Measurements from ENCODE around the gene NOL6. TPM values are rescaled to one million over a fixed set of nuclear protein-coding genes. Genes with fewer than 3 reads are reported as not detected.
"Not testable (repeated sequence)": the region's sequence is repeated elsewhere in the genome, so short reads cannot be mapped to it uniquely, and the experiment has no call there.

NOL6 gene
- total RNA-seq, 1 experiment from 2014 or later, result 36.4 TPM

DNA sequence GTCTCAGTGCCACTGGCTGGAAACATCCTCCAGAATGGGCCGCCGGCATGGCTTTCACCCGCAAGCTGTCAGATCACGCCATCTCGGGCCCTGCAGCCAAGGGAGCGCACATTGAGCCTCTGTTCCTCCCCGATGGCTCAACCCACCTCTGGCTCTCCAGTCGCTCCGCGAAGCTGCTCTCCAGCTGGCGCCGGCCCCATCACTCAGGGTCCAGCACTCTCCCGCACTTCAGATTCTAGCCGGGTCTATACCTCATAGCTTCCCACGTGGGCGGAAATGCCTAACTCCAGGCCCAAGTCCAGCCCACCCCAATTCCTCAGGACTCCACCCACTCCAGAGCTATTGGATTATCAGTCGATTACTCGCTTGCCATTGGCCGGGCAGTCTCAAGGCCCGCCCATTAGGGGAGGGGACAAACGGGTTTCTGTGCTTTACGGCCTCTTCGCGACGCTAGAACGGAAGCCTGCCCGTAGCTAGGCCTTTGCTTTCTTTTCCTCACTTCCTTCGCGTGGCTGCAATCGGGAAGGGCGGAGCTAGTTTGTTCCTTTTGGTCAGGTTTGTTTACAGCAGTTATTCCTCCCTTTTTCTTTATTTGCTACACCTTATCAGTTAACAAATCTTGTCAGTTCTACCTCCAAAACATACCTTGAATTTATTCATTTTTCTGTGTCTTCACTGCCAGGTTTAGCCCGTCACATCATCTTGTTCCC is at the start of gene NOL6 (continued):
- TF ChIP-seq, protein P1, sequence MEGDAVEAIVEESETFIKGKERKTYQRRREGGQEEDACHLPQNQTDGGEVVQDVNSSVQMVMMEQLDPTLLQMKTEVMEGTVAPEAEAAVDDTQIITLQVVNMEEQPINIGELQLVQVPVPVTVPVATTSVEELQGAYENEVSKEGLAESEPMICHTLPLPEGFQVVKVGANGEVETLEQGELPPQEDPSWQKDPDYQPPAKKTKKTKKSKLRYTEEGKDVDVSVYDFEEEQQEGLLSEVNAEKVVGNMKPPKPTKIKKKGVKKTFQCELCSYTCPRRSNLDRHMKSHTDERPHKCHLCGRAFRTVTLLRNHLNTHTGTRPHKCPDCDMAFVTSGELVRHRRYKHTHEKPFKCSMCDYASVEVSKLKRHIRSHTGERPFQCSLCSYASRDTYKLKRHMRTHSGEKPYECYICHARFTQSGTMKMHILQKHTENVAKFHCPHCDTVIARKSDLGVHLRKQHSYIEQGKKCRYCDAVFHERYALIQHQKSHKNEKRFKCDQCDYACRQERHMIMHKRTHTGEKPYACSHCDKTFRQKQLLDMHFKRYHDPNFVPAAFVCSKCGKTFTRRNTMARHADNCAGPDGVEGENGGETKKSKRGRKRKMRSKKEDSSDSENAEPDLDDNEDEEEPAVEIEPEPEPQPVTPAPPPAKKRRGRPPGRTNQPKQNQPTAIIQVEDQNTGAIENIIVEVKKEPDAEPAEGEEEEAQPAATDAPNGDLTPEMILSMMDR (IDR thresholded peaks at IDR 0.05 in 2 of 3, conservative IDR thresholded peaks at IDR 0.05 in 1 of 3; ENCODE audit: borderline replicate concordance in 1 of 3, insufficient read depth in 1 of 3, low read depth in 2 of 3, low read length in 2 of 3), result no peak
- TF ChIP-seq CBX3 (IDR thresholded peaks at IDR 0.05; ENCODE audit: low read depth) (no peak), SP1 (IDR thresholded peaks at IDR 0.05; ENCODE audit: low read depth) (peak; percentile 98), REST (IDR thresholded peaks at IDR 0.05; ENCODE audit: low read depth) (no peak), CEBPB (IDR thresholded peaks at IDR 0.05; ENCODE audit: low read depth) (no peak), EZH2 (IDR thresholded peaks at IDR 0.05) (no peak), EZH2phosphoT487 (IDR thresholded peaks at IDR 0.05; ENCODE audit: borderline replicate concordance) (no peak), ZFX (IDR thresholded peaks at IDR 0.05) (peak; percentile 47; the same call in 1 of the 2 replicates)

GRCh38 chr9:33521861-33522260 is 48.1 kb upstream of the NOL6 start:
- intact Hi-C loops (cut with micrococcal nuclease); ATAC-seq; POLR2A ChIA-PET; H2AFZ ChIP-seq (ENCODE audit: low read depth, low read length, poor library complexity, severe bottlenecking); DNase-seq (ENCODE audit: low read depth, low spot score); RAD21 ChIA-PET (ENCODE audit: low non-redundant PET in 1 of 2, low total read pairs in 2 of 2, uncharacterized antibody in 2 of 2, unreplicated experiment in 2 of 2); H3K27me3 ChIP-seq (ENCODE audit: insufficient read depth, low read length); CTCF ChIA-PET; H3K9me2 ChIP-seq (ENCODE audit: insufficient read depth); H3K36me3 ChIP-seq (ENCODE audit: control insufficient read depth in 1 of 2, insufficient read depth in 2 of 2, low read length in 2 of 2); H4K20me1 ChIP-seq (ENCODE audit: insufficient read depth); H3K9me3 ChIP-seq (ENCODE audit: control insufficient read depth in 1 of 2, insufficient read depth in 1 of 2, low read depth in 1 of 2, low read length in 2 of 2); H3K4me1 ChIP-seq (ENCODE audit: control insufficient read depth in 1 of 2, insufficient read depth in 2 of 2, low read length in 2 of 2); H3K79me2 ChIP-seq (ENCODE audit: insufficient read depth, low read length); BruUV-seq (replicated peaks); H3K4me3 ChIP-seq (replicated peaks in 1 of 2; ENCODE audit: low read depth in 1 of 2, low read length in 2 of 2); H3K9ac ChIP-seq (ENCODE audit: low read length); H3K27ac ChIP-seq (ENCODE audit: low read depth, low read length); H3K4me2 ChIP-seq (ENCODE audit: low read length): not testable (repeated sequence)

DNA sequence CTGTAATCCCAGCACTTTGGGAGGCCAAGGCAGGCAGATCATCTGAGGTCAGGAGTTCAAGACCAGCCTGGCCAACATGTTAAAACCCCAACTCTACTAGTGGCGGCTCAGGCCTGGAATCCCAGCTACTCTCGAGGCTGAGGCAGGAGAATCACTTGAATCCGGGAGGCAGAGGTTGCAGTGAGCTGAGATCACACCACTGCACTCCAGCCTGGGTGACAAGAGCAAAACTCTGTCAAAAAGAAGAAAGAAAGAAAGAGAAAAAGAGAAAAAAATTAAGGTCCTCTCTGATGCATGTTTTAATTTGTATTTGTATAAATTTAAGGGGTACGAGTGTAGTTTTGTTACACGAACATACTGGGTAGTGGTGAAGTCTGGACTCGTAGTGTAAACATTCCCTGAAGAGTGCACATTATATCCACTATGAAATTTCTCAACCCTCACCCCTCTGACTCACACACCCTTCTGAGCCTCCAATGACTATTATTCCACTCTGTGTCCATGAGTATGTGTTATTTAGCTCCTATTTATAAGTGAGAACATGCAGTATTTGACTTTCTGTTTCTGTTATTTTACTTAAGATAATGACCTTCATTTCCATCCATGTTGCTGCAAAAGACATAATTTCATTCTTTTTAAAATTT is 44.3 kb upstream of the NOL6 start:
- H4K20me1 ChIP-seq (ENCODE audit: insufficient read depth); DNase-seq (ENCODE audit: low read depth, low spot score); intact Hi-C loops (cut with micrococcal nuclease); H3K9me2 ChIP-seq (ENCODE audit: insufficient read depth); H3K9ac ChIP-seq (ENCODE audit: low read length); POLR2A ChIA-PET; H3K4me1 ChIP-seq (ENCODE audit: control insufficient read depth in 1 of 2, insufficient read depth in 2 of 2, low read length in 2 of 2); RAD21 ChIA-PET (ENCODE audit: low non-redundant PET in 1 of 2, low total read pairs in 2 of 2, uncharacterized antibody in 2 of 2, unreplicated experiment in 2 of 2); H3K9me3 ChIP-seq (ENCODE audit: control insufficient read depth in 1 of 2, insufficient read depth in 1 of 2, low read depth in 1 of 2, low read length in 2 of 2); H3K4me3 ChIP-seq (replicated peaks in 1 of 2; ENCODE audit: low read depth in 1 of 2, low read length in 2 of 2); H3K27ac ChIP-seq (ENCODE audit: low read depth, low read length); H3K4me2 ChIP-seq (ENCODE audit: low read length); H3K79me2 ChIP-seq (ENCODE audit: insufficient read depth, low read length); BruUV-seq (replicated peaks); H3K27me3 ChIP-seq (ENCODE audit: insufficient read depth, low read length); H2AFZ ChIP-seq (ENCODE audit: low read depth, low read length, poor library complexity, severe bottlenecking); H3K36me3 ChIP-seq (ENCODE audit: control insufficient read depth in 1 of 2, insufficient read depth in 2 of 2, low read length in 2 of 2): not testable (repeated sequence)
- ATAC-seq, result peak; percentile 30; the same call in 1 of the 2 replicates
- CTCF ChIA-PET, result interaction anchor here (1.3 kb wide), 1 partner anchor 10 kb away, joined by 3 read pairs; no protein-coding TSS in a partner anchor

Data from HCT116 (cell line).